Ishikawa (cell line): ENCODE data around the gene TMEM52.

ENCODE experiments used
- CEBPB ChIP-seq: IDR thresholded peaks from 2 replicates; pipeline ENCODE4 v1.6.1; 2012
- CREB1 ChIP-seq: IDR thresholded peaks from 2 replicates; pipeline ENCODE4 v1.6.1; 2012; ENCODE audit warnings: low read depth
- EGR1 ChIP-seq: IDR thresholded peaks from 2 replicates; pipeline ENCODE4 v1.6.1; 2012
- EP300 ChIP-seq: IDR thresholded peaks from 2 replicates; pipeline ENCODE4 v1.6.1; 2012; ENCODE audit warnings: borderline replicate concordance
- FOXM1 ChIP-seq: IDR thresholded peaks from 2 replicates; pipeline ENCODE4 v1.6.1; 2012; ENCODE audit warnings: low read depth, borderline replicate concordance
- NFIC ChIP-seq: IDR thresholded peaks from 2 replicates; pipeline ENCODE4 v1.6.1; 2012
- RAD21 ChIP-seq: IDR thresholded peaks from 2 replicates; pipeline ENCODE4 v1.6.1; 2012; ENCODE audit warnings: low read depth
- TAF1 ChIP-seq: IDR thresholded peaks from 2 replicates; pipeline ENCODE4 v1.6.1; 2012; ENCODE audit warnings: low read depth, mild to moderate bottlenecking
- TCF12 ChIP-seq: IDR thresholded peaks from 2 replicates; pipeline ENCODE4 v1.6.1; 2012; ENCODE audit warnings: low read depth
- TEAD4 ChIP-seq: IDR thresholded peaks from 2 replicates; pipeline ENCODE4 v1.6.1; 2012
- YY1 ChIP-seq: IDR thresholded peaks from 2 replicates; pipeline ENCODE4 v1.6.1; 2012; ENCODE audit warnings: low read depth
- ZBTB7A ChIP-seq: IDR thresholded peaks from 2 replicates; pipeline ENCODE4 v1.6.1; 2012; ENCODE audit warnings: low read depth
- TF ChIP-seq, protein P1 (sequence below): IDR thresholded peaks from 2 replicates; pipeline ENCODE4 v1.6.1; 2012; ENCODE audit warnings: low read depth, mild to moderate bottlenecking
- TF ChIP-seq, protein P2 (sequence below): IDR thresholded peaks from 2 replicates; pipeline ENCODE4 v1.6.1; 2012

DNA sequence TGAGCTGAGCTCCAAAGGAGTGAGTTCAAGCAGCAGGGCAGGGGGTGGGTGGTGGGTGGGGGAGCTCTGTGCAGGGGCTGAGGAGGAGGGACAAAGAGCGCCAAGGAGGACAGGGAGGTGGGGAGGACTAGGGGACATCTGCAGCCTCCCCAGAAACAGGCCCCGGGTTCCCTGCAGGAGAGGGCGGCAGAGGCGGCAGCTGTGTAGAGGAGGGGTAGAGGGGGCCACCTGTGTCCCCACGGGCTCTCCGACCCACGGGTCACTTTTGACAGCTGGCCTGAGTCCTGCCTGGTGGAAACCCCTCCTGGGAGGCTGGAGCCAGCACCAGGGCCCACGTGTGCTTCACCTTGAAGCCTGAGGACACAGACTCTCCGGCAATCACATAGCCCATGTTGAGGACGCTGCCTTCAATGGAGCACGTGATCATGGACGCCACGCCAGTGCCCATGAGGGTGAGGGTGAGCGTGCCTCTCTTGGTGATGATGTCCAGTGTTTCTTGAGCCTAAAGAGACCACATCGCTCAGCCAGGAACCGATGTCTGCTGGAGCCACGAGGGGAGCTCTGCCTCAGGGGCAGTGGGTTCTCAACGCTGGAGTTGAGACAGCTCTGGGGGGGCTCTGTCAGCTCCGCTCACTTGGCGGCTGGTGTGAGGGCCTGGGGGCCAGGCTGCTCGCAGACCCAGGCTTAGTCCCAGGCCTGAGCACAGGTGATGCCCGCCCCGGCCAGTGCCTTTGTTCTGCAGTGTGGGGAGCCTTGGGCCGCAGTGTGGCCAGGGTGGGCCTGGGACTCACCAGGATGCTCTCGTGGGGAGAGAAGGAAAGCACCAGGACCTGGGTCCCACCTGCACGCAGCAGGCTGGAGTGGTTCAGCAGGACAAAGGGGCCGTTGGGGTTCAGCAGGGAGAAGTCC is 6.6 kb upstream of the TMEM52 start:
- TF ChIP-seq EP300: no peak
- TF ChIP-seq FOXM1: no peak
- TF ChIP-seq, protein P1, sequence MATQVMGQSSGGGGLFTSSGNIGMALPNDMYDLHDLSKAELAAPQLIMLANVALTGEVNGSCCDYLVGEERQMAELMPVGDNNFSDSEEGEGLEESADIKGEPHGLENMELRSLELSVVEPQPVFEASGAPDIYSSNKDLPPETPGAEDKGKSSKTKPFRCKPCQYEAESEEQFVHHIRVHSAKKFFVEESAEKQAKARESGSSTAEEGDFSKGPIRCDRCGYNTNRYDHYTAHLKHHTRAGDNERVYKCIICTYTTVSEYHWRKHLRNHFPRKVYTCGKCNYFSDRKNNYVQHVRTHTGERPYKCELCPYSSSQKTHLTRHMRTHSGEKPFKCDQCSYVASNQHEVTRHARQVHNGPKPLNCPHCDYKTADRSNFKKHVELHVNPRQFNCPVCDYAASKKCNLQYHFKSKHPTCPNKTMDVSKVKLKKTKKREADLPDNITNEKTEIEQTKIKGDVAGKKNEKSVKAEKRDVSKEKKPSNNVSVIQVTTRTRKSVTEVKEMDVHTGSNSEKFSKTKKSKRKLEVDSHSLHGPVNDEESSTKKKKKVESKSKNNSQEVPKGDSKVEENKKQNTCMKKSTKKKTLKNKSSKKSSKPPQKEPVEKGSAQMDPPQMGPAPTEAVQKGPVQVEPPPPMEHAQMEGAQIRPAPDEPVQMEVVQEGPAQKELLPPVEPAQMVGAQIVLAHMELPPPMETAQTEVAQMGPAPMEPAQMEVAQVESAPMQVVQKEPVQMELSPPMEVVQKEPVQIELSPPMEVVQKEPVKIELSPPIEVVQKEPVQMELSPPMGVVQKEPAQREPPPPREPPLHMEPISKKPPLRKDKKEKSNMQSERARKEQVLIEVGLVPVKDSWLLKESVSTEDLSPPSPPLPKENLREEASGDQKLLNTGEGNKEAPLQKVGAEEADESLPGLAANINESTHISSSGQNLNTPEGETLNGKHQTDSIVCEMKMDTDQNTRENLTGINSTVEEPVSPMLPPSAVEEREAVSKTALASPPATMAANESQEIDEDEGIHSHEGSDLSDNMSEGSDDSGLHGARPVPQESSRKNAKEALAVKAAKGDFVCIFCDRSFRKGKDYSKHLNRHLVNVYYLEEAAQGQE: no peak
- TF ChIP-seq, protein P2, sequence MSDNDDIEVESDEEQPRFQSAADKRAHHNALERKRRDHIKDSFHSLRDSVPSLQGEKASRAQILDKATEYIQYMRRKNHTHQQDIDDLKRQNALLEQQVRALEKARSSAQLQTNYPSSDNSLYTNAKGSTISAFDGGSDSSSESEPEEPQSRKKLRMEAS: no peak
- no peak for TF ChIP-seq NFIC
- no peak for TF ChIP-seq TEAD4
- TF ChIP-seq CREB1: no peak
- no peak for TF ChIP-seq CEBPB
- no peak for TF ChIP-seq EGR1
- TF ChIP-seq RAD21: no peak
- no peak for TF ChIP-seq TCF12
- TF ChIP-seq ZBTB7A: no peak
- TF ChIP-seq TAF1: no peak
- no peak for TF ChIP-seq YY1
